ENCODE results near the gene TMEM232. TPM values are rescaled to one million over a fixed set of nuclear protein-coding genes. Genes with fewer than 3 reads are reported as not detected.
"Not testable (repeated sequence)": the region's sequence is repeated elsewhere in the genome, so short reads cannot be mapped to it uniquely, and the experiment has no call there.

Gene TMEM232
- total and polyA plus RNA-seq, 7 donors: 0.93 to 8.7 (median 2.5) TPM

- Histone ChIP-seq H3K27me3 (no peaks in the 10 kb centered on the region), H3K4me3 (no peak overlapping the region), H3K4me1 (no peaks in the 10 kb centered on the region), H3K9me3 (no peaks in the 10 kb centered on the region), H3K36me3 (no peaks in the 10 kb centered on the region), H3K27ac (no peak overlapping the region)
- TF ChIP-seq EP300 (IDR thresholded peaks at IDR 0.05): no peak
- intact Hi-C loops (cut with DNase I): no loop called here
- DNase-seq: no peak
Observed at GRCh38 chr5:110681953-110682352, 44.5 kb downstream of the TMEM232 start.

GRCh38 chr5:110681109-110681508 lies 45.4 kb downstream of the TMEM232 start:
- Histone ChIP-seq H3K27ac (no peak overlapping the region), H3K27me3 (no peaks in the 10 kb centered on the region), H3K36me3 (no peaks in the 10 kb centered on the region), H3K4me3 (no peak overlapping the region), H3K4me1 (no peaks in the 10 kb centered on the region), H3K9me3 (no peaks in the 10 kb centered on the region)
- WGBS, 2 donors: 48 to 57% methylated on average over 3 of the region's 3 CpGs
- no peak for TF ChIP-seq POLR2A (IDR thresholded peaks at IDR 0.05)
- TF ChIP-seq EP300 (IDR thresholded peaks at IDR 0.05): no peak
- TF ChIP-seq, protein P1, sequence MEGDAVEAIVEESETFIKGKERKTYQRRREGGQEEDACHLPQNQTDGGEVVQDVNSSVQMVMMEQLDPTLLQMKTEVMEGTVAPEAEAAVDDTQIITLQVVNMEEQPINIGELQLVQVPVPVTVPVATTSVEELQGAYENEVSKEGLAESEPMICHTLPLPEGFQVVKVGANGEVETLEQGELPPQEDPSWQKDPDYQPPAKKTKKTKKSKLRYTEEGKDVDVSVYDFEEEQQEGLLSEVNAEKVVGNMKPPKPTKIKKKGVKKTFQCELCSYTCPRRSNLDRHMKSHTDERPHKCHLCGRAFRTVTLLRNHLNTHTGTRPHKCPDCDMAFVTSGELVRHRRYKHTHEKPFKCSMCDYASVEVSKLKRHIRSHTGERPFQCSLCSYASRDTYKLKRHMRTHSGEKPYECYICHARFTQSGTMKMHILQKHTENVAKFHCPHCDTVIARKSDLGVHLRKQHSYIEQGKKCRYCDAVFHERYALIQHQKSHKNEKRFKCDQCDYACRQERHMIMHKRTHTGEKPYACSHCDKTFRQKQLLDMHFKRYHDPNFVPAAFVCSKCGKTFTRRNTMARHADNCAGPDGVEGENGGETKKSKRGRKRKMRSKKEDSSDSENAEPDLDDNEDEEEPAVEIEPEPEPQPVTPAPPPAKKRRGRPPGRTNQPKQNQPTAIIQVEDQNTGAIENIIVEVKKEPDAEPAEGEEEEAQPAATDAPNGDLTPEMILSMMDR (IDR thresholded peaks at IDR 0.05): no peak
- no peak for TF ChIP-seq POLR2AphosphoS5 (IDR thresholded peaks at IDR 0.05)
- intact Hi-C loops (cut with DNase I): no loop called here
- no peak for DNase-seq

DNA sequence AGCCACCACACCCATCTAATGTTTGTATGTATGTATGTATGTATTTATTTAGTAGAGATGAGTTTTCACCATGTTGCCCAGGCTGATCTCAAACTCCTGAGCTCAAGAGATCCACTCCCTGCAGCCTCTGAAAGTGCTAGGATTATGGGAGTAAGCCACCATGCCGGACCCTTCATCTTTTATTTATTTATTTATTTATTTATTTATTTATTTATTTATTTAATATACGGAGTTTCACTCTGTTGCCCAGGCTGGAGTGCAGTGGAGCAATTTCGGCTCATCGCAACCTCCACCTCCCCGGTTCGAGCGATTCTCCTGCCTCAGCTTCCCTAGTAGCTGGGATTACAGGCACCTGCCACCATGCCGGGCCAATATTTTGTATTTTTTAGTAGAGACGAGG lies 49.9 kb downstream of the TMEM232 start:
- 90 to 95% methylated on average over 9 of the region's 9 CpGs for WGBS, 2 donors
- DNase-seq; H3K4me3 ChIP-seq; intact Hi-C loops (cut with DNase I); H3K4me1 ChIP-seq; H3K36me3 ChIP-seq; H3K27me3 ChIP-seq; H3K27ac ChIP-seq; H3K9me3 ChIP-seq: not testable (repeated sequence)

DNA sequence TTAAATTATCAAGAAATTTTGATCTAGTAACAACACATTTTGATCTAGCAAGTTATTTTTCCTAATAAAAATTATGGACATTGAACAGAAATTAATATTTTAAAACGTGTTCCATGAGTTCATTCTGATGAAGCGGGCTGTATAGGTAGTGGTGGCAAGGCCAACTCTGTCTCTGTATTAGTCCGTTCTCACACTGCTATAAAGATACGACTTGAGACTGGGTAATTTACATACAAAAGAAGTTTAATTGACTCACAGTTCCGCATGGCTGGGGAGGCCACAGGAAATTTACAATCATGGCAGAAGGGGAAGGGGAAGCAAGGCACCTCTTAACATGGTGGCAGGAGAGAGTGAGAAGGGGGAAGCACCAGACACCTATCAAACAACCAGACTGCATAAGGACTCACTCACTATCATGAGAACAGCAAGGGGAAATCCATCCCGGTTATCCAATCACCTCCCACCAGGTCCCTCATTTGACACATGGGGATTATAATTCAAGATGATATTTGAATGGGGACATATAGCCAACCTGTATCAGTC lies 61.2 kb downstream of the TMEM232 start:
- no peak for TF ChIP-seq POLR2AphosphoS5 (IDR thresholded peaks at IDR 0.05)
- TF ChIP-seq EP300 (IDR thresholded peaks at IDR 0.05): no peak
- no peak for TF ChIP-seq POLR2A (IDR thresholded peaks at IDR 0.05)
- TF ChIP-seq, protein P1 (IDR thresholded peaks at IDR 0.05): no peak
- H3K36me3 ChIP-seq: no peaks in the 10 kb centered on the region
- intact Hi-C loops (cut with DNase I): no loop called here
- no peak overlapping the region for H3K27ac ChIP-seq
- no peak overlapping the region for H3K4me3 ChIP-seq
- 80 to 82% methylated on average over 6 of the region's 6 CpGs for WGBS, 2 donors
- no peaks in the 10 kb centered on the region for H3K9me3 ChIP-seq
- no peaks in the 10 kb centered on the region for H3K27me3 ChIP-seq
- no peaks in the 10 kb centered on the region for H3K4me1 ChIP-seq
- no peak for DNase-seq

- Histone ChIP-seq H3K9me3 (no peaks in the 10 kb centered on the region), H3K36me3 (no peaks in the 10 kb centered on the region), H3K27ac (no peak overlapping the region), H3K4me3 (no peak overlapping the region), H3K4me1 (no peaks in the 10 kb centered on the region), H3K27me3 (no peaks in the 10 kb centered on the region)
- TF ChIP-seq, protein P1 (IDR thresholded peaks at IDR 0.05): no peak
- TF ChIP-seq POLR2A (IDR thresholded peaks at IDR 0.05): no peak
- no peak for TF ChIP-seq POLR2AphosphoS5 (IDR thresholded peaks at IDR 0.05)
- no peak for TF ChIP-seq EP300 (IDR thresholded peaks at IDR 0.05)
- 89 to 91% methylated on average over 1 of the region's 1 CpG for WGBS, 2 donors
- intact Hi-C loops (cut with DNase I): no loop called here
- DNase-seq: no peak
Observed at GRCh38 chr5:110663525-110663924, 62.9 kb downstream of the TMEM232 start.

DNA sequence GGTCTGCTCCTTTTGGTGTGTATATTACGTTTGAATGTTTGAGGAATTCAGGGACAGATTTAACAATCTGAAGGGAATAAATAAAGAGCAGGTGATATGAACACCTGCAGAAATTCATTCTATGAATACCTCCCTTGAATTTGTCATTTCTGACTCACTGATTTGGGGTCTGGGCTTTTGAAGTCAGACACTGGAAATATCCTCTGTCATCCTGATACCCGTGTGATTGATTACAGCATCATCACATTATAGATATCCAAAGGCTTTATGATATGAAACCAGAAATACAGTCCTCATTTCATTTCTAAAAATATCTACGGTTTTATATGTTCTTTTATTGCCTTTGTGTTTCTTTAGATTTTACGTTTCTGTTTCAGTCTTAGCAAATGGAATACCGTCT lies 68.5 kb downstream of the TMEM232 start:
- Histone ChIP-seq H3K27me3 (no peaks in the 10 kb centered on the region), H3K4me3 (no peak overlapping the region), H3K4me1 (no peaks in the 10 kb centered on the region), H3K36me3 (no peaks in the 10 kb centered on the region), H3K9me3 (no peaks in the 10 kb centered on the region), H3K27ac (no peak overlapping the region)
- intact Hi-C loops (cut with DNase I): no loop called here
- 24 to 62% methylated on average over 5 of the region's 5 CpGs for WGBS, 2 donors
- TF ChIP-seq, protein P1 (IDR thresholded peaks at IDR 0.05): no peak
- TF ChIP-seq EP300 (IDR thresholded peaks at IDR 0.05): no peak
- TF ChIP-seq POLR2A (IDR thresholded peaks at IDR 0.05): no peak
- TF ChIP-seq POLR2AphosphoS5 (IDR thresholded peaks at IDR 0.05): no peak
- DNase-seq: no peak

All from sigmoid colon (tissue), 7 donors.